Left lobe of liver (tissue), 2 donors: Measurements from ENCODE around the gene SEPTIN11. TPM values are rescaled to one million over a fixed set of nuclear protein-coding genes. Genes with fewer than 3 reads are reported as not detected.

ENCODE experiments used
- ATAC-seq: fragments of 200-7000 bp; cut with Tn5 transposase; one replicate; pipeline ENCODE4 v1.9.1; 2020; ENCODE audit warnings: mild to moderate bottlenecking, moderate library complexity
- DNase-seq: peaks from one replicate; pipeline ENCODE4 v3.0.0-alpha.2; 2020; ENCODE audit warnings: low spot score
- total RNA-seq: library from RNA; stranded (reverse); gene quantifications from one replicate; pipeline ENCODE4 v1.2.1, GENCODE V29; 2021
- donor health status: DM: no; HTN: no; CAD: no; lungs with moderate emphysema.
- donor health status: DM: no; HTN: yes; CAD: no.

Gene SEPTIN11
- total RNA-seq, 1 donor from 2014 or later, result 37.2 TPM

DNA sequence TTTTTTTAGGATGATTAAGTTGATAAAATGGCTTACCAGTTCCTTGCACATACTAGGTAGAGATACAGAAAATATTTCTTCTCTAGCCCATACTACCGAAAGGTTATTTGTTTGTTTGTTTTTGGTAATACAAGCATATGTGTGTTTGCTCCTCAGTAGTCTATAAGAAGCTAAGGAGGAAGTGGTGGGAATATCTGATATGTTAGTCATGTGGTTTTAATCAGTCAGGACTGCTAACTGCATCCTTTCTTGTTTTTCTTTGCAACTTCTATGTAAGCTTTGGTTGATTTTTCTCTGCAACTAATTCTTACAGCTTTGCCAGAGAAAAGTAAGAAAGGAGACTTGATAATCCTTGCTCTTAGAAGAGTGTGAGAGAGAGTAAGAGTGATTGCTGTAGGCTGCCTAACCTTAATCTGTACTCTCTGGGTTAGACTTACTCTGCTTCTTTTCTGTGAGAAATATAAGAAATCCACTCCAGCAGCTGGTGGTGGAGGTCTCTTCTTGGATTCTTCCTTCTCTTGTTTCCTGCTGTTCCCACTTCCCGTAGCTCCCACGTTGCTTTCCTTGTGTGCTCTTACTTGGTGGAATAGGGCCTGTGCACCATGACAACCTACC is 28.3 kb downstream of the SEPTIN11 start:
- no peak for DNase-seq

DNA sequence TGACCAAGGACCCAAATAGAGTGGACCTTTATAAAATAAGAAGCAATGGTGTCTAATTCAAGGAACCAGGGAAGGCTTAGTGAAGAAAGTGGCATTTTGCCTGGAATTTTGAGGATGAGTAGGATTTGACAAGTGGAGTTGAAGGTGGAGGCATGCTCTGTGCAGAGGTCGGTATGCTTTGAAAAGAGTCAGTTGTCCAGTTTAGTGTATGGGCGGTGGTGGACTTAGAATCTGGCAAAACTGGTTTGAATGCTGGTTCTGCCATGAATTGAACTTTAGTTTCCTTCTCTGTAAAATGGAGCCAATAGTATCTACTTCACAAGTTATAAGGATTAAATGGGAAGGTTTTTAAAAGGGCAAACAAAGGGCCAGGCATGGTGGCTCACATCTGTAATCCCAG is 29.7 kb downstream of the SEPTIN11 start:
- ATAC-seq, result no peak
- no peak for DNase-seq

More for the DNA sequence above, 28.3 kb downstream of the SEPTIN11 start:
- no peak for ATAC-seq

GRCh38 chr4:76980261-76980660 is 30.7 kb downstream of the SEPTIN11 start:
- DNase-seq (no peak), ATAC-seq (no peak)

GRCh38 chr4:76981644-76982043 is 32.1 kb downstream of the SEPTIN11 start:
- ATAC-seq (no peak), DNase-seq (no peak)

DNA sequence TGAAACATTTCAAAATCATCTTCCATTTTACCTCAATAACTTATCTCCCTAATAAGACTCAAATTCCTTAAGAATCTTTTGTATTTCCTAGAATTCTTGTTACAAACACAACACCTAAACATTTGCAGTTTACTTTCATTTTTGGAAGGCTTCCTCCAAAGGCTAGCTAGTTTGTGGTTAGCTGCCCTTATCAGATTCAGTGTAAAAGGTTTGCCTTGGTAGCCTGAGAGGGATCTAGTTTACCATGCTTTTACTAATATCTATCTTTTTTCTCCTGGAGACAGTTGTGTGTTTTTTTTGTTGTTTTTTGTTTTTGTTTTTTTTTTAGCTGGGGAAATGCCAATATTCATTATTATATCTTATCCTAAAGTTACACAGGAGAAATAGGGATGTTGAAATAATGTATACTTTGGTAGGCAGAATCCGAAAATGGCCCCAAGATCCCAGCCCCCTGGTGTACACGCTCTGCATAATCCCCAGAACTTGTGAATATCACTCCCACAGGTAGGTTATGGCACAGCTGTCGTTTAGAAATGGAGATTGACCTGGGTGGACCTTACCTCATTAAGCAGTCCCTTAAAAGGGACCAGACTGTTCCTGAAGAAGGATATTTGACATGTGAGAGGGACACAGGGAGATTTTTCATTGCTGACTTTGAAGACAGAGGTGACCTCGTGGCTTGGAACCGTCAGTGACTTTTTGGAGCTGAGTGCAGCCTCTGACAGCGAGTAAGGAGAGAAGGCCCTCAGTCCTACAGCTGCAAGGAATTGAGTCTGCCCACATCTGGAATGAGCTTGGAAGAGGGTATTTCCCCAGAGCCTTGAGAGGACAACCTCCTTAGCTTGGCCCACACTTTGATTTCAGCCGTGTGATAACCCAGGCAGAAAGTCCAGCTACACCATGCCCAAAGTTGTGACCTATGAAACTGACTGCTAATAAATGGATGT is 33.4 kb downstream of the SEPTIN11 start:
- DNase-seq (no peak), ATAC-seq (peak; percentile 9)

DNA sequence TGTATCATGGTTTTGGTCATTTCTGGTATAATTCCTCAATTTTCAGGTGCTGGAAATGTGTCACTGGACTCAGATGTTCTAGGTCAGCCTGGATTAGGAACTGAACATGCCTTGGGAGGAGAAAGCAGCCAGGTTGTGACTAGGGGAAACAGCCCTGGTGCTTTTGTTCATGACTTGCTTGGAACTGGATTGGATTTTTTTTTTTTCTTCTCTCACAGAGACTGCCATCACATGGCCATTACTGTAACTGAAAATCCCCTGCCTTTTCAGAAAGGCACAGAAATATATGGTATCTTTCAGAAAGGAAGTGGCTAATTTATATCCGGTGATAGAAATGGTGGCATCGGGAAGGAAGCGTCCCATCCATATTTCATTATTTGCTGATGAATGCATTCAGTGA is 34.6 kb downstream of the SEPTIN11 start:
- ATAC-seq, result peak; percentile 44
- DNase-seq, result no peak

- DNase-seq (peak; percentile 63), ATAC-seq (peak; percentile 95)
These were observed 35.2 kb downstream of the SEPTIN11 start for GRCh38 chr4:76984788-76985211.

DNA sequence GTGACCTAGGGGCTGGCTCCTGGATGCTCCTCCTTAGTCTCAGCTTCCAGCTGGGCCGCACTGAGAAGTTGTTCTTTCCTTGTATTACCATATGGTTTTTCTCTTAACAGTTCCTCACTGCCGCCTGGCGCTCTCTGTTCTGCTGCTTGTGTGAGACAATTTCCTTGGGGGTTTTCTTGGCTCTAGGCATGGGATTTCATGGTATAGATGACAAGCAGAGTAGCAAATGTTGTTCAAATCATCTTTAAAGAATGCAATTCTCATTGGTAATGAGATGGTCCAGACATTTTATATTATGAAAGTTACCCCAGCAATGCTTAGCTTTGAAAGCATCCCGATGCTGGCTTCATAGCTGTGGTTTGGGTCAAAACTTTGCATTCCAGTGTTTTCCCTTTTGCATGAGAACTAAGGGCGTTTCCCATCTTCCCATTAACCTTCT is 37.6 kb downstream of the SEPTIN11 start:
- DNase-seq (no peak), ATAC-seq (no peak)

DNA sequence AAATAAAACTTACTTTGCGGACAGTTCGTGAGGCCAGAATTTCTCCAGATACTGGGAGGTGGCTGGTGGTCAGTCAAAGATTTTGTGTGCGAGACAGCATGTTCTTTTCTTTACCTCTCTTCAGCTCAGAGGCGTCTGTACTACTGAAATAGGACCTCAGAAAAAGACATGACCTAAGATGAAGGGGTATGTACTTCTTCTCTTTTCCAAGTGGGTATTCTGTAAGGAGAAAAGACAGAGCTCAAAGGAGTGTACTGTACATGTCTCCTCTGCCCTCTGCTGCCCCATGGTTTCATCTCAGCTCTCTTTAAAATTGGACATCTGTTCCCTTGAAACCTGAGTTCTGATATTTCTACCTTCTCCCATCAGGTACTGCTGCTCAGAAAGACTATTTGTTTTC is 38.1 kb downstream of the SEPTIN11 start:
- DNase-seq (no peak), ATAC-seq (no peak)

DNA sequence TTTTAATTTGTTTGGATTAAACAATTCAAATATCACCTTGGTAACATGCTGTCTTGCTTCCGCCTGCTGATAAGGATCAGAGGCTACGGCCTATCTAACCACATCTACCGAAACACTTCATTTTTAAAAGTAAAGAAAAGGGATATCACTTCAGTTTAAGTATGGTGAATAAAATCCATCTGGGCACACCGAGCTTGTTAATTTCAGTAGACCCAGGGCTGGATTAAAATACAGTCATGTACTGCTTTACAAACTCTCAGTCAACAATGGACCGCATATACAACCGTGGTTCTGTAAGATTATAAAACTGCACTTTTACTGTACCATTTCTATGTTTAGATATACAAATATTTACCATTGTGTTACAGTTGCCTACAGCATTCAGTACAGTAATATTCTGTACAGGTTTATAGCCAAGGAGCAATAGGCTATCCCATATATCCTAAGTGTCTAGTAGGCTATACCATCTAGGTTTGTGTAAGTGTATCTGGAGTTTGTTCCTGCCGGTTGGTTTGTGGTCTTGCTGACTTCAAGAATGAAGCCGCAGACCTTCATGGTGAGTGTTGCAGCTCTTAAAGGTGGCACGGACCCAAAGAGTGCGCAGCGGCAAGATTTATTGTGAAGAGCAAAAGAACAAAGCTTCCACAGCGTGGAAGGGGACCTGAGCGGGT is 40.0 kb downstream of the SEPTIN11 start:
- DNase-seq (no peak), ATAC-seq (no peak)

- DNase-seq (no peak), ATAC-seq (no peak)
These were observed 40.9 kb downstream of the SEPTIN11 start for GRCh38 chr4:76990288-76991080.

DNA sequence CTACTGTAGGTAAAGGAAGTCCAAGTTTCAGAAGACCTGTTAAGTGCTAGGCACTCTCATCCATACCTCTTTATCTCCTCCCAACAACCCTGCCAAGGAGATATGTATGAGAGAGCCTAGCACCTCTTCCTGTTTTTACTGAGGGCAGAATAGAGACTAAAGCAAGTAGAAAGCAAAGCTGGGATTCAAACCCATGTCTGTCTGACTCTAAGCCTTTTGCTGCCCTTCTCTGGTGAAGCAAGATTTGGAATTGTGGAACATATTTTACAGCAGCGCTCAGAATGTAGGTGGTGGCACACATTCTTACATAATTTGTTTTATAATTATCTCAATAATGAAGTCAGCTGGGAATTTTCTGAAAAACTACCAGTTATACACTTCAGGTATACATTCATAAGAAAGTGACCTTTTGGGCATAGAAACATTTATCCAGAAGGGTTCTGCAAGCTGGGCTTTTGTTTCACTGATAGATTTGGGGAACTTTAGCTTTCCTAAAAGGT is 41.7 kb downstream of the SEPTIN11 start:
- no peak for ATAC-seq
- no peak for DNase-seq

DNA sequence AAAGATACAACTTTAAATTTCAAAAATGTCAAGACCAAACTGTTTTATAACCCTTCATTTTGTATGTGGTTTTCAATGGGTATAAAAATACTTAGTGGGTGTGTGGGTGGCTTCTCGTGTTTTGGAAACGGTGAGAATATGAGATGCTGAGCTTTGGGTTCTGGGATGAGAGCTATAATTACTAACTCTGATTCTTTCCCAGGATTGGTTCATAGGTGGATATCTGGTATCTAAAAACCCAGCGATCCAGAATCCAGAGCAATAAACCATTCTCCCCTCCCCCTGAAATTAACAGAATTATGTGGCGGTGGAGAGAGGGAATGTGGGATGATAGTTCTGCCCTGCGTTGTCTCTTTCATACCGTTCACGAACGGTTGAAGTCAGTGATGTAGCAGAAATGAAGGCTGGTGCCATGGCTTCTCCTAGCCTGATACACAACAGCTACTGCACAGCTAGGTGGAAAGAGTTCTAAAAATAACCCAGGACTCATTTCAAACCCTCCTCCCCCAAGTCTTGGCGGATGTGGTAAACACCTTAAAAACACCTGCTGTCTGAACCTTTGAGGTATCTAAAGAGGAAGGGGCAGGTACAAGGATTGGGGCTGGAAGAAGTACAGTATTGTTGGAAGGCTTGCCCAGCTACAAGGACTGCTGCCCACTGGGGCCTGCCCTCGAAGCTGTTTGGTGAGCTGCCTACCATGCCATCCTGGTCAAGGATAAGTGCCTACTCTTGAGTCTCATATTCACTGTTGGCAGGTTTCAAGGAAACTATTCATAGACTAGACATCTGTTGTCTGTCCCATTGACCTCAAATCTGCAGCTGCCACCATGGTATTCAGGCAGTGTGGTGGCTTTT is 44.5 kb downstream of the SEPTIN11 start:
- ATAC-seq (no peak), DNase-seq (no peak)

DNA sequence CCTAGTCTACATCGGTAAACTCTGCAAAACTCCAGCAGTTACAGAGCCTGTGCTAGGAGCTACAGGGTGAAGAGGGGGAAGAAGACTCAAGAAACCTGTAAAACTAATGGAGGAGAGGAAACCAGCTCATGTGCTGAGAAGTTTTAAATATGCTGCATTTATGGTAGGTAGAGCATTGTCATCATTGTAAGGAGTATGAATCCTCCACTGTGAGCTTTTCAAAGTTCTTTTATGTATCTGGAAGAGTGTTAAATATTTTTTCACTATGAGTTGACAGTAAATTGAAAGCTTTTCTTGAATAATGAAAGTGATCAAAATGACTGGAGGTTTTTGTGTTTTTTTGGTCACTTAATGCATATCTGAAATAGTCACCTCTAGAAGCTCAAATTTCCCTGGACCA is 46.2 kb downstream of the SEPTIN11 start:
- ATAC-seq, result no peak
- no peak for DNase-seq

GRCh38 chr4:76996445-76996844 is 46.9 kb downstream of the SEPTIN11 start:
- DNase-seq, result no peak

DNA sequence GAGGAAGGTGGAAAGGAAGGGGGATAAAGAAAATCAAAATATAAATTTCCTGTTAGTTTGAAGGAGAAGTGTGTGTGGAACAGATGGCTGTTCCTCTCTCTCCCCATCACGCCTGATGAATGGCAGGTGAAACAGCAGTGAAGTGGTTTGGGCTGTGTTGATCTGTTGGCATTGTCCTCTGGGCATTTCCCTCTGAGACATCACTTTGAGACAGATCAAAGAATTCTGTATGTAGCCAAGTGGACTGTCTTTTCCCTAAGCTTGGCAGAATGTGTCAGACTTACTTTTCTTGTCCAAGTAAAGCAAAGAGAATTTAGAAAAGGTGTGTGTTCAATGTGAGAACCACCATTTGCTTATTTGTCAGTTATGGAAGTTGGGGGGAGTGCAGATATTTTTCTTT is 47.5 kb downstream of the SEPTIN11 start:
- no peak for DNase-seq
- no peak for ATAC-seq

More at GRCh38 chr4:76996445-76996844, 46.9 kb downstream of the SEPTIN11 start:
- ATAC-seq, result no peak

DNA sequence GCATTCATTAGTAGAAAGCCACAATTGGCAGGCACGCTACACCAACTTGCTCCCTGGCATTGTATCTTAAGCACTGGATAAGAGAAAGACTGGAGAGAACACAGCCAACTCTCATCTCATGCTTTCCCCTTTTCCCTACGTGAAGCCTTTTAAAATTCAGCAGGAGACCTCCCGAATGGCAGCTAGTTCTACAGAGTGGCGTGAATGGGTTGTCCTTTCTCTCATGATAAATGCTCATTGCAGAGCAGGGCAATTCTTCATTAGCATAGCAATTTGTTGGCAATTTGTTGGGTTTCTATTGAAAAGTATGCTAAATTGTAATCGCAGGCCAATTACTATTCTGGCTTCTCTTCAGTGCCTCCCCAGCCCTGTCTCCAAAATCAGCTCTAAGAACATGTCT is 48.0 kb downstream of the SEPTIN11 start:
- DNase-seq, result no peak
- no peak for ATAC-seq

DNA sequence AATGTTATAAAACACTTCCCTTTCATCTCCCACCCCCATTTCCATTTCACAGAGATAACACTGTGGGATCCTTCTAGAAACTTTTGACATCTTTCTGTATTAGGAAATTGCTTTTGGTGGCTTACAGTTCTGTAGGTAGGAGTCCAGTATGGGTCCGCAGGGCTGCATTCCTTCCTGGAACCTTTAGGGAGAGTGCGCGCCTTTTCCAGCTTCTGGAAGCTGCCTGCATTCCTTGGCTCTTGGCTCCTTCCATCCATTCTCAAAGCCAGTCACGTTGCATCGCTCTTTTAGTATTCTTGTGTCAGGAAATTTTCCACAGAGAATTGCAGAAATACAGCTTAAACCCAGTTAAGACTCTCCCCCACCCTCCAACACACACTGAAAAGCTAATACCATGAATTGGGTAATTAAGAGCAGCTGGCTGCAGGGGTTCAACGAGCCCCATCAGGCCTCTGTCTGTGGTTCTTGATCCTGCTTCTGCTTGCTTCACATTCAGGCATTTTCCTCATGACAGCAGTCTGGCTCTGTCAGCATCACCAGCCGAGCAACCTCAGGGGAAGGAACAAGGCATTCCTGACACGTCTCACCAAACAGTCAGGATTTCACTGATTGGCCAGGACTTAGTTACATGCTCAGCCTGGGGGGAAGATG is 48.8 kb downstream of the SEPTIN11 start:
- DNase-seq, result no peak
- no peak for ATAC-seq
